Erythroblast (primary cell): ENCODE data around the gene PLPPR1.

Experiments used
- GATA1 ChIP-seq: IDR thresholded peaks from 2 replicates; pipeline ENCODE4 v1.6.1; 2011; ENCODE audit warnings: low read depth, mild to moderate bottlenecking, control low read depth, low read length, moderate library complexity
- POLR2A ChIP-seq: IDR thresholded peaks from 2 replicates; pipeline ENCODE4 v1.6.1; 2011; ENCODE audit warnings: mild to moderate bottlenecking, low read length

- no peak for TF ChIP-seq GATA1
- no peak for TF ChIP-seq POLR2A
These were observed 294.6 kb downstream of the PLPPR1 start for GRCh38 chr9:101323129-101323528.
